SKM-1 (cell line): ENCODE measurements around the gene SLC7A9.

Experiments
- DNase-seq: peaks from one replicate; lab custom pipeline; 2025; ENCODE audit not compliant: unreplicated experiment; lab: John Stamatoyannopoulos, UW

Gene SLC7A9

DNA sequence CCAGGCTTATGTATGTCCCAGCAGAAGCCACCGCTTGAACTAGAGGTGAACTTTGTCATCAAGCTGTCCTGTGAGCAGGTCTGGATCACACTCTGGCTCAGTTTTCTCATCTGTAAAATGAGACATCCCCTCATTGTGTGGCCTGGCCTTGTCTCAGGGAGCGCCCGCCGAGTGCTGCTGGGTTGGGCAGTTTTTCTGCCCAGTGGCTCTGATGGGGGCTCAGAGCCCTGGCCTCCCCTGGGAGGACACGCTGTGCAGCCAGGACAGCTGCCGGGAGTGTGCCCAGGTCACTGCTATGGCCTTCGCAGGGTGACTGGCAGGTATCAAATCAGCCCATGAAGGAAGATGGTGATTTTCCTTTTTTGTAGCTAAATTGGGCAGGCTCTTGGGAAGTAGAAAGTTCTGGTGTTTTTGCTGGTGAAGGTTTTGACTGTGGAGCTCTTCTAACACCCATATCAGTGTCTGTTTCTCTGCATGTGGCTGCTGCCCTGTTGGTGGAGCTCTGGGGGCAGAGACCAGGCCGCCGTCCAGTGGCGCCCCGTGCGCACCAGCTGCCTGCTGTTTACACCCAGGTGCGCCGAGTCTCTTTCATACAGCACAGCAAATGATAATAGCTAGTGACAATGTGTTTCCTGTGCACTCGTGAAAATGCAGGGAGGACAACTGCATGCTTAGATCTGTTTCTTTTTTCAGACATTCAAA, 40.8 kb downstream of the SLC7A9 start:
- DNase-seq = no peak

DNA sequence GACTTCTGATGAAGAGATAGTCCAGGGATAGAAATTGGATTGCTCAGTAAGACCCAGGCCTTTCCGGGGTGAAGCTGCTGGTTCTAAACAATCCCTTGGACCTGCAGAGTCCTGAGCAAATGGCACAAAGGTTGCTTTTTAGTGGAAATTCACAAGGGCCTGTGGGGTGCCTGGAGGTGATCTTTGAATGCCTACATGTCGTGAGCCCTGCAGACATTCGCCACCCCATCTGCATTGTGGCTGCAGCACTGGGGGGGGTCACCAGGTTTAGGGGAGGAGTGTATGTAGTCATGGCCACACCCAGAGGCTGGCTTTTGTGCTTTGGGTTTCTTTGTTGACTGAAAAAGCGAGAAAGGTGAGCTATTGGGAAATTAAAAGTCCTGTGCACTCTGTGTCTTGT, 41.4 kb downstream of the SLC7A9 start:
- DNase-seq = no peak

- DNase-seq = no peak
Observed at GRCh38 chr19:32824916-32825608, 44.5 kb downstream of the SLC7A9 start.

DNA sequence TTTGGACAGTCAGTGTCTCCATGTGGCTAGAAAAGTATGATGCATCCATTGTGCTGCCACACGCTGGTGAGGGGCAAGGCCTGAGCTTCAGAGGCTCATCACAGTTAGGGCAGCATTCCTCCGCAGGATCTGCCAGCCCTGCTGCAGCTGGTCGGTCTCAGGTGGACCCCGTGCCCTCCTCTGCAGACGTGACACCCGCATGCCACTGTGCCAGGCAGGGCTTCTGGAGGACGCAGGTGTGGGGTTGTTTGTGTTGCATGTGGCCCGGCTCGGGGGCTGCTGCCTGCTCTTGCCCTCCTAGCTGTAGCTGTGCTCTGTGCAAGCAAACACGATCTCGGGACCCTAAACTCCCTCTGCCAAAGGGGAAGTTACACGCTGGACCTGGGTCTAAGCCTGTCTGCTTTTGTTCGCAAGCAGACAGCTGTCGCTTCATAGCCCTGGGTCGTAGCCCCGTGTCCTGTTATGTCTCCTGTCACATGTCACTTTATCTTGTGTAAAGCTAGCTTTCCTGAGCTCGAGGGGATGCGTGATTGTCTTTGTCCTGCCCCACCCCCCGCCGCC, 45.3 kb downstream of the SLC7A9 start:
- DNase-seq = no peak

- no peak for DNase-seq
Observed at GRCh38 chr19:32823747-32824102, 45.8 kb downstream of the SLC7A9 start.

DNA sequence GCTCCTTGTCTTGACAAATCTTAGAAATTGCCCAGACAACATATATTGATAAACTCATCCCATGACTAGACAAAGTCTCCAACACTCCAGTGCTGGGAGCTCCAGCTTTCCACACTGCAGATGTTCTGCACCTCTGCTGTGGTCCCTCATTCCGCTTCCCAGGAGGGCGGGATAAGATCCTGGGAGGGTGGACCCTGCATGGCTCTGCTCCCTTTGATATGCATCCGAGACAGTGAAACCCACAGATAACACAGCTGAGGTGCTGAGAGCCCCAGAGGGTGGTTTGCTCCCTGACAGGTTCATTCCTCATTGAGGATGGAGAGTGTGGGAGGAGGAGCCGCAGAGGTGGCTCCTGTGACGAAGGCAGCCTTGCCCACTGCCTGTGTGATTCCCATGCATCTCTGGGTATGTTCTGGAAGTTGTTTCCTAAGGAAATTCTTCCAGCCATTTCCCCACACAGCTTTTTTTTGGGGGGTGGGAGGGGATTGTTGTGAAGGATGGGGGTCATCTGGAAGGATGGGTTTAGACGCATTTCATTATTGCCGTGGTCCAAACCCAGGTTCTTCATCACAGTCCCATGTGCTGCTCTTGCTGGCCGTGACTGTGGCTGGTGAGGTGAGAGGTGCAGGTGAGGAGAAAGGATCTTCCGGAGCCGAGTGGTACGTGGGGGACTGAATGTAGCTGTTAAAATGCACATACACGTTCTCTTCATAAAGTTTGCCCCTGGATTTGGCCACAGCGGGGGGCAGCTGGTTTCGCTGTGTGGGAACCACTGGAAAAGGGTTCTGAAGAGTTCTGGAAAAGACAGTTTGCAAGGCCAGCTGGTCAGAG, 46.4 kb downstream of the SLC7A9 start:
- DNase-seq = no peak

- no peak for DNase-seq
Observed at GRCh38 chr19:32819419-32820400, 49.9 kb downstream of the SLC7A9 start.

DNA sequence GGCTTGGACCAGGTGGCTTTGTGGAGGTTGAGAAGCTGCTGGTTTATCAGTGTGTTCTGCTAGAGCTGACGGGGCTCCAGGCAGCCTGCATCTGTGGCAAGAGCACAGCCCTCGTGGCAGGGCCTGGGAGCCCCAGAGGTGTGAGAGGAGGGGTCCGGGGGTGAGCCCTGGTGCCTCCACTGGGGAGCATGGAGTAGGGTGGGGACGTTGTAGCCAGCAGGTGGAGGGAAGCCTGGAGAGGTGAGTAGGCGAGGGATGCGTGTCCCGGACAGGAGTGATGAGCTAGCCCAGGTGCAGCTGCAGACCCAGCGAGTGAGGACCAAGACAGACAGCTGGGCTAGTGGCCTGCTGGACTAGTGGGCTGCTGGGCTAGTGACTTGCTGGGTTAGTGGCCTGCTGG, 51.0 kb downstream of the SLC7A9 start:
- no peak for DNase-seq

GRCh38 chr19:32817569-32818476, 51.7 kb downstream of the SLC7A9 start:
- DNase-seq = no peak

DNA sequence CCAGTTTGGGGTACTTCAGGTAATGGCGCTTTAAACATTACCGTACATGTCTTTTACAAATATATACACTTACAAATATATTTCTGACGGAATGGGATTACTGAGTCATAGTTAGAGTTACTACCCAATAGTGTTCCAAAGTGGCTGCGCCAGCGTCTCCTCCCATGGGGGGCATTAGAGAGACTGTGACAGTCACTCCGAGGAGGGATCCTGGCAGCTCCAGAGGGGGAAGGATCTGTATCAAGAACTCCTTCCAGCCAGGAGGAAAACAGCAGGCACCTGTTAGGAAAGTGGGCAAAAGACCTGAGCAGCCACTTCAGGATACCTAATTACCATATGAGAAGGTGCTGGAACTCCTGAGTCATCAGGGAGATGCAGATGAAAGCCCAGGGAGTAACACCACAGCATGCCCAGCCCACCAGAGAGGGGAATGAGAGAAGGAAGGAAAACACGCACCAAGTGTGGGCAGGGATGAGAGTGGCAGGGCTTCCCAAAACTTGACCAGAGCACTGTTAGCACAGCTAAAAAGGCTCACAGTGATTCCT, 52.9 kb downstream of the SLC7A9 start:
- no peak for DNase-seq

GRCh38 chr19:32814624-32815023, 54.9 kb downstream of the SLC7A9 start:
- no peak for DNase-seq

GRCh38 chr19:32813862-32814425, 55.6 kb downstream of the SLC7A9 start:
- DNase-seq = no peak

DNA sequence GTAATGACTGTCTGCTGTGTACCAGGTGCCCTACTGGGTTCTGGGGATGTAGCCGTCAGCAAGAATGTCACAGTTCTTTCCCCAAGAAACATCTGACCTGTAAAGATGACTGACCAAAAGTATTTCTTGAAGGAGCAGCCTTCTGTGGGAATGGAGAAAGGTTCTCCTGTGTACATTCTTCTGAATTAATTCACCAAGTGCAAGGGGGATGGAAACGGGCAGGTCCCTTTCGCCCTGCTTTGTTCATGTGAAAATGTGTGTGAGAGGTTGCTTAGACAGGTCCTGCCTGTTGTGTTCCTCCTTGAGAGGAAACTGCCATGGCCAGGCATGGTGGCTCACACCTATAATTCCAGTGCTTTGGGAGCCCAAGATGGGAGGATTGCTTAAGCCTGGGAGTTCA, 57.0 kb downstream of the SLC7A9 start:
- no peak for DNase-seq

- DNase-seq = no peak
Observed at GRCh38 chr19:32812036-32812435, 57.5 kb downstream of the SLC7A9 start.

DNA sequence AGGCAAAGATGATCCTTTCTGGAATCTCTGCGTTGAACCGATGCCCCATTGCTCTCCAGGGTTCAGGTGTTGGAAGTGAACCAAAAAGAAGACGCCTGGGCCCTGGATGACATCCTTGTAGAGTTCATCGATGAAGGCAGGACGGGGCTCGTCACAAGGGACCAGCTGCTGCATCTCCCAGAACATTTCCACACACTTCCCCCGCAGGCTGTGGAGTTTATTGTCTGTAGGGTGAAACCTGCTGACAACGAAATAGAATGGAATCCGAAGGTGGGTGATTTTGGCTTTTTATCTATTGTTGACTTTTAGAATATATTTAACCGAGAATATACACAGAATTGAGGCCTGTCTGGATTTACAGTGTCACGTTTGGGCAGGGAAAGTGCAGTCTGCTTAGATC, 58.4 kb downstream of the SLC7A9 start:
- no peak for DNase-seq

DNA sequence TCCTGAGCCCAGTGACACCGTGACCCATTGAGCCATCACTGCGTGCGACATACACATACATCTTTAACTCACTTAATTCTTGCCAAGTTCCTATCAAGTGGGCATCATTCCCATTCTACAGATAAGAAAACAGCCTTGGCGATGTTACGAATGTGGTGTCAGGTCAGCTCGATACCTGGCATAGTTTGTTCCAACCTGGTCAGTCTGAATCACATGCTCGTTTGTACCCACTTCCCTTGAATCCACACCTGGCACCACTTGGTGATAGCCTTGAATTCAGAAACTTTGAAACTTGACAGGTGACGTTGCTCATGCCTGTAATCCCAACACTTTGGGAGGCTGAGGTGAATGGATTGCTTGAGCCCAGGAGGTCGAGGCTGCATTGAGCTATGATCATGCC, 59.1 kb downstream of the SLC7A9 start:
- no peak for DNase-seq

DNA sequence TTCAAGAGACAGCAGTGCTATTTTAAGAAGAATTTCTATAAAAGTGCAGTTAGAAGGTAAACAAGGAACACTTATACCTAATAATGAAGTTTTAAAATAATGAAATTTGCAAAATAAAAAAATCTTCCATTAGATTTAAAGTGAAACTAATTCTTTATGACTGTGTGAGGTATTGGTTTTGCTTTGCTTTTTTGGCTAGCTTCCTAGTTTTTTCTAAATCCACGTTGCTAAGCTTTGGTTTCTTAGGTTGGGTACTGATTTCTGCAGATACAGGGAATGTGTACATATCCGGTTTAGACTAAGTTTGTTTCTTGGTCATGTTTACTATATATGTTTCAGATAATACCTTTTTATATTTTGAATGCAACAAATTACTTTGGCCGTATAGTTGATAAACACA, 59.8 kb downstream of the SLC7A9 start:
- no peak for DNase-seq

- DNase-seq = no peak
Observed at GRCh38 chr19:32809254-32809653, 60.3 kb downstream of the SLC7A9 start.

GRCh38 chr19:32808236-32808635, 61.3 kb downstream of the SLC7A9 start:
- no peak for DNase-seq
